ENCODE data around the gene RPS14.
"Not testable (repeated sequence)": the region's sequence is repeated elsewhere in the genome, so short reads cannot be mapped to it uniquely, and the experiment has no call there.

- not testable (repeated sequence) for TF ChIP-seq CTCF (conservative IDR thresholded peaks at IDR 0.05; ENCODE audit: low read depth, low read length); EZH2 (IDR thresholded peaks at IDR 0.05; ENCODE audit: borderline replicate concordance, low read depth, low read length, poor library complexity, severe bottlenecking)
These were observed 35.4 kb downstream of the RPS14 start for GRCh38 chr5:150413902-150414790.
